CD4-positive, alpha-beta T cell treated with Interferon gamma for 1 hour (primary cell): ENCODE data around the gene KLC1.

Source experiments
- DNase-seq: peaks from one replicate; pipeline ENCODE4 v3.0.0-alpha.2; 2020

The KLC1 gene

GRCh38 chr14:103738166-103738565 lies 109.2 kb downstream of the KLC1 start:
- no peak for DNase-seq

GRCh38 chr14:103738701-103739451 lies 109.9 kb downstream of the KLC1 start:
- no peak for DNase-seq

DNA sequence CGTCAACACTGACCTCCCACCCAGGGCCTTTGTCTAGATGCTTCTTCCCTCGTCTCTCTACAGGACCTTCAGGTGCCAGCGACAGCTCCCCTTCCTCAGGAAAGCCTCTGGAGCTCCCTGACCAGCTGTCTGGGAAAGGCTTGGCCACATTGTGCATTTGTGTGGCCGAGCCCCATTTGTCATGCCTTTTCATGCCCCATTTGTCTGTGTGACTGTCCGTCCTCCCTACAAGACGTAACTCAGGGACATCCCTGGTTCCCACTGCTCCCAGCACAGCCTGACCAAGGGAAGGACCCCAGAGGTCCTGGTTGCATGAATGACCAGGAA lies 110.4 kb downstream of the KLC1 start:
- DNase-seq, result no peak

DNA sequence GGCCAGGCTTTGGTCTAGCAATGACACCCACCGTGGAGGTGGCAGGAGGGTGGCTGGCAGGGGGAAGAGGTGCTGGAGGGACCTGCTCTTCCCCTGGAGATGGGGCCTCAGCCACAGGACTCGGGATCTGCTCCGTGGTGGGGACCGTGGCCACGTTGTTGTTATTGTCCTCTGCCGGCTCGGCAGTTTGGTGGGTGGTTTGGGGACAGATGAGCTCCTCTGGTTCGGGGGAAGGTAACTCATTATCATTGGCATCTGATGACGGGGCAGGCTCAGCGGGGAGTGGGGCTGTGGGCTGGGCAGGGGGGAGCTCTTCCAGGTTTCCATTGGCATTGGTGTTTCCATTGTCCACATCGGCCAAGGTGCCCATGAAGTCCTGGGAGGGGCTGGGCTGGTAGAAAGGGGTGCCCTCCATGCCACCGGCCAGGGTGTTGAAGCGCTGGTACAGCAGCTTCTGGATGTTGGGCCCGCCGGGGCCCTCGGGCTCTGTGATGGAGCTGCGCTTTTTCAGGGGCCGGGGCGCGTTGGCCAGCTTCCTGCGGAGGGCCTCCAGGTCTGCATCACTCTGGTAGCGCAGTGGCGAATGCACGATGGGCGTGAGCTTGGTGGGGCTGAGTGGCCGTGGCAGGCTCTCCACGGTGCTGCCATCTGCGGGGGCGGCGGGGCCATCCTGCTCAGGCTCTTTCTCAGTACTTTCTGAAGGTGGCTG lies 110.9 kb downstream of the KLC1 start:
- no peak for DNase-seq

DNA sequence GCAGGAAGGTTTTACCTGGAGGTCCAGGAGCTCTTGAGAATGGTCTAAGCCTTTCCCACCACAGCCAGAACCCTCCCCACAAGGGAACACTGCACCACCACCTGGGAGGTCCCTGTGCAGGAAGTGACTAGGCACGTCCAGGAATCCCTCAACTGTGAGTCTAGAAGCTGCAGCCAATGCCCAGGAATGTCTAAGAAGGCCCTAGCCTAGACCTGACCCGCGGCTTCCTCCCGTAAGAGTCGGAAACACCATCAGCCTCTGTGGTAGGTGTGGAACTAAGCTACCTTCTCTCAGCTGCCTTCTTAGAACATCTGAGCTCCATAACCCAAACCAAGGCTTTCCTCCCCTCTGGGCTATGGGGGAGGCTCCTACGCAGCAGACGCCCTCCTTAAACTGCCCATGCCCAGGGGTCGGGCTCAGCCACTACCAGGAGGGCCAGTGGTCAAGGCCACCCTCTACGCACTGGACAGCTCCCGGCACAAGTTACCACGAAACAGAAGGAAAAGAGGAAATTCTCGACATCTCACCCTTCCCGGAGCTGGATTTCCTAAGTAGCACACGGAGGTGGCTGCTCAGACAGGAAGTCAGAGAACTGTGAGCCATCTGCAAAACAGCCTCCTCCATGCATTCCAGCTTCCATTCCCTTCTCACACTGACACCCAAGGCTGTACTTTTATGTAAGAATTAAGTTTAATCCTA lies 112.1 kb downstream of the KLC1 start:
- DNase-seq, result no peak

- no peak for DNase-seq
Measured at GRCh38 chr14:103741876-103742275, 112.9 kb downstream of the KLC1 start.

- DNase-seq, result no peak
Measured at GRCh38 chr14:103742499-103743255, 113.7 kb downstream of the KLC1 start.

DNA sequence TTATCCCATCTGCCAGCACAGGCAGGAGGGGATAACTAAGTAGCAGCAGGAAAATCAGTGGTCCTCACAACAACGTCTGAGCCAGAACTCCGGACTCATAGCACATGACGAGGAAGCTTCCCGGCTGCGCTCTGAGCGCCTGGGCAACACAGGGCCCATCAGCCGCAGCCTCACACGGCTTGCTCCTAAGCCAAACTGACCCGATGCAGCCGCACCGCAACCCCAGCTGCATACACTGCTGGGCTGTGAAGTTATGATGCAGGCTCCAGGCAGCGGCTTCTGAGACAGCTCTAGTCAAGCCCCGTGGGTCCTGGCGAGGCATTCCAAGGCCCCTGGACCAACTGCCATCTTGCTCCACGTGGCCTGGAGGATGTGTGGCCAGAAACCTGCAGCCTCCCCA lies 114.7 kb downstream of the KLC1 start:
- no peak for DNase-seq

DNA sequence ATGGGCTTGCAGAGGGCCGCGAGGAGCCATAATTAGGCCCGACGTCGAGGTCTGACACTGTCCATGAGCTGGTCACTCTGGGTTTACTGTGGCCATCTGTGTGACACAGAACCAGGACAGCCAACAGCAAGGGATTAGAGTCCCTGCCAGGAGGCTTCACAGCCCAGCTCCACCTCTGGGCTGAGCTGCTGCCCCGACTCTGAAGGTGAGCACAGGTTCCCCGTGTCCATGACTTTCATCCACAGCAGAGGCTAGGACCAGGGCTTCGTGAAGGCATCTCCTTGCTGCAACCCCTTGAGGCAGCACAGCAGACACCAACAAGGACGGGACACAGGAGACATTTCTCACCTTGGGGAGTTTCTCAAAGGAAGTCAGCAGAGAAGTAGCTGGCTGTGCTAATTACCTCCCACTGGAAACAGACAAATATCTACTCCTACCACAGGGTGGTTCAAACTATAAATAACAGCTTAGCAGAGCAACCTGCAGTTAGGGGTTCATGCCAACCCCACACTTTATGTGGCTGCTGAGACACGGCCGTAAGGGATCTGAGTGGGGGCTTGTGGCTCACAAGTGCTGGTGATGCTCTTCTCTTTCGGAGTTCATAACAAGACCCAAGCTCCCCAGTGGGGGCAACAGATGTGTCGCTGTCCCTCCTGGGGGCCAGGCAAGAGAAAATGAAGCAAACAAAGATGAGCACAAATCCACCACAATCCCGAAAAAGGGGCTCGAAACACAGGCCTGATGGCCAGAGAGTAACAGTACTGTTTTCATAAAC lies 115.8 kb downstream of the KLC1 start:
- DNase-seq, result no peak

DNA sequence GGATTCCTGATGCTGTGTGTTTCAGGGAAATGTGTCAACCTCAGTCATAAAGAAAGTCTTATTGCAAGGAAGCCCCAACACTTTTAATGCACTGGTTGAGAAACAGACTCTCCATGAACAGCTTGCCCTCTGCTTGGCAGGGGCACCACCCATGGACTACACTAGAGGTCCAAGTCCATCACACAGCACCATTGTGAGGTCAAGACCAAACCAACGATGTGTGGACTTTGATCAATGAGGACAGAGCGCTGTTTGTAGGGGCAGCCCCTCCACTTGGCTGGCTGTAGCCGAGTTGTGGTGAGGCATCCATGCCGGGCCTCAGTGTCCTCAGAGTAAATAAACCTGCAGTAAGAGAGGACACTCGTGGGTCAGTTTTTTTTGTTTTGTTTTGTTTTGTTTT lies 116.4 kb downstream of the KLC1 start:
- DNase-seq, result no peak

- no peak for DNase-seq
Measured at GRCh38 chr14:103746701-103747100, 117.7 kb downstream of the KLC1 start.

DNA sequence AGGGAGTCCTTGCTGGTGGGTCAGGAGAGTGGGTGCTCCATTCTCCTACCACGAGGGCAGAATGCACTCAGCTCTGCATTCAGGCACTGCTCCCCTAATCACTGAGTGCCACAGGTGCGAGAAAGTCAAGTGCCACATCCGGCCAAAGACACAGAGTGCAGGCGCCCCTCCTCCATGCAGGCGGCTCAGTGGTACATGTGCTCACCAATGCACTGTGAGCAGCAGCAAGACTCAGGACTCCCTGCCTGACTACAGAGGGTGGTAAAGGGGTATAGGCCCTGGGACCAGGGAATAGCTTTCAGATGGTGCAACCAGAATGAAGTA lies 119.5 kb downstream of the KLC1 start:
- peak; percentile 27 for DNase-seq

GRCh38 chr14:103749452-103749851 lies 120.4 kb downstream of the KLC1 start:
- no peak for DNase-seq

- DNase-seq, result no peak
Measured at GRCh38 chr14:103749860-103750259, 120.8 kb downstream of the KLC1 start.
